HAP-1 (cell line): ENCODE results near the gene SOX15.
A peak's percentile ranks its signal among the peaks of the same experiment; 100 is the strongest.

Experiments
- DNase-seq, 2 experiments: peaks; one replicate each; pipeline ENCODE4 v3.0.0-alpha.2; 2016 to 2020; ENCODE audit warnings: low spot score in 2 of 2
- H3K27me3 ChIP-seq: fragments of 250-450 bp; sonication (Bioruptor Pico); 2 replicates; pipeline ENCODE4 v1.5.1; 2020; ENCODE audit warnings: low read depth, mild to moderate bottlenecking, moderate library complexity
- H3K36me3 ChIP-seq: fragments of 250-450 bp; sonication (Bioruptor Pico); replicated peaks from 2 replicates; pipeline ENCODE4 v1.5.1; 2020; ENCODE audit warnings: mild to moderate bottlenecking
- H3K4me1 ChIP-seq: fragments of 250-450 bp; sonication (Bioruptor Pico); 2 replicates; pipeline ENCODE4 v1.5.1; 2020; ENCODE audit warnings: mild to moderate bottlenecking
- H3K4me3 ChIP-seq: fragments of 250-450 bp; sonication (Bioruptor Pico); 2 replicates; pipeline ENCODE4 v1.5.1; 2020; ENCODE audit warnings: mild to moderate bottlenecking, moderate library complexity
- H3K9me3 ChIP-seq: fragments of 250-450 bp; sonication (Bioruptor Pico); 2 replicates; pipeline ENCODE4 v1.5.1; 2020; ENCODE audit warnings: mild to moderate bottlenecking, moderate library complexity
- in situ Hi-C: fragments of 300-500 bp; cut with MboI; formaldehyde crosslinking; loops from 3 replicates; pipeline ENCODE4 v1.14.3; 2020; ENCODE audit warnings: low sequenced_read_pairs, inconsistent platforms, mixed read lengths

SOX15 gene

DNA sequence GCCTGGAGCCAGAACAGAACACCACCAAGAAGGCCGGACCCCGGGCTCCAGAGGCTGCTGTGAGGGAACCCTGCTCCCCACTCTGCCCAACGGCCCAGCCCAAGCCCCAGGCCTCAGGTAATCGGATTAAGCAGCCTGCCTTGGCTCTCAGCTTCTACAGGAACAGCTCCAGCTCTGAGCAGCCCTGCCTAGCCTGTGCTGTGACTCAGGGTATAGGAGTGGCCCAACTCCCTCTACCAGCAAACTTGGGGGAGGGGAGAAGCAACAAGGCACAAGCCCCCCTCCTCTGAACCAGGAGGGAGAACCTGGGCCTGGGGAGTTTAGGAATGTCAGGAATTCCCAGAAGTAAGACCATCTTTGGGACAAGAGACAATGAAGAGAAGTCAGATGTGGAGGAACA is 849 bp upstream of the SOX15 start:
- H3K27me3 ChIP-seq, result no peaks in the 10 kb centered on the region
- peaks cover 84% of the 10 kb centered on the region for H3K36me3 ChIP-seq
- H3K9me3 ChIP-seq, result no peaks in the 10 kb centered on the region
- in situ Hi-C loops, result no loop called here
- no peak for DNase-seq
- H3K4me1 ChIP-seq, result no peaks in the 10 kb centered on the region
- no peak overlapping the region for H3K4me3 ChIP-seq

DNA sequence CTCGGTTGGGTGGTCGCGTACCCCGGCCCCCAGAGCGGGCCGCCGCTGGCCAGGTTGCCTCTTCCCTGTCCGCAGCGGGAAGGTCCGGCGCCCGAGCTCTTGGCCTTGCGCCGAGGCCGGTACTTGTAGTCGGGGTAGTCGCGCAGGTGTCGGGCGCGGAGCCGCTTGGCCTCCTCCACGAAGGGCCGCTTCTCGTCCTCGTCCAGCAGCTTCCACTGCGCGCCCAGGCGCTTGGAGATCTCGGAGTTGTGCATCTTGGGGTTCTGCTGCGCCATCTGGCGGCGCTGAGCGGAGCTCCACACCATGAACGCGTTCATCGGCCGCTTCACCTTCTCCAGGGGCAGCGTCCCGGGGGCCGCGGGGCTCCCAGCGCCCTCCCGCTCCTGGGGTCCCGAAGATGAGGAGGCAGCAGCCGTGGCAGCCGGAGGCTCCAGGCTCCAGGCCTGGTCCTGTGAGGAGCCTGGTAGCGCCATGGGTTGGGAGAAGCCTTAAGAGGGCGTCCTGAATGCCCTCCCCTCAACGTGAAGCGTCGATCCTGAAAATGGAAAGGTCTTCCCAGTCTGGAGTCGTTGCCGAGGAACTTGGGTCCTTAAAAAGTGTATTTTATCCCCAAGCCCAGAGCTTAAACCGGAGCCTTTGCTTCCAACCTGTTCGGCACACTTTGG is 558 bp downstream of the SOX15 start:
- no peak for DNase-seq
- in situ Hi-C loops, result no loop called here
- Histone ChIP-seq H3K4me3 (no peak overlapping the region), H3K36me3 (peaks cover 70% of the 10 kb centered on the region), H3K4me1 (peaks cover 6% of the 10 kb centered on the region), H3K9me3 (no peaks in the 10 kb centered on the region), H3K27me3 (no peaks in the 10 kb centered on the region)

DNA sequence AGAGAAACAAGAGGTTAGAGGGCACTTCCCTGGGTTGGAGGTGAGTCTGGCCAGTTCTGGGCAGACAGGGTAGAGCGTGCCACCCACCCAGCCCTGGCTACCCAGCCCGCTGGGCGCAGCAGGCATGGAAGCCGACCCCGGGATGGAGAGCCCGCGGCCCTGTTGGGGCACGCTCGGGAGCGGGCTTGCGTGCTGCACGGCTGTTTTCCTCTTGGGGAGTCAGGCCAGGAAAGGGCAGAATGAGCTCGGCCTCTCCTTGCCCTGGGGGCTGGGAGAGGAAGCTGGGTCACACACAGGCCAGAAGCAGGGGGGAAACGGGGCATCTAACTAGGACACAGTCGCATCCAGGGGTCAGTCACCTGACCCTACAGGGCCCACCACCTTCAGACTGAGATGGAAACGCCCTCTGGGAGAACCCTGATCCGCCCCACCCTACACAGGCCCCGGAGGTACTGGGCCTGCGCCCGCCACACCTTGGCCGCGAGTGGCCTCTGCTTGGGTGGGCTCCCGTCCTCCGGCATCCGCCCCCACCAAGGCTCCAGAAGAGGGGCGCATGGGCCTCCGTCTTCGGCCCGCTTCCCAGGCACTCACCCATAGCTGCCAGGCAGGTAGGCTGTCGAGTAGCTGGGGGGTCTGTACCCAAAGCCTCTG is 1.2 kb downstream of the SOX15 start:
- in situ Hi-C loops, result no loop called here
- Histone ChIP-seq H3K9me3 (no peaks in the 10 kb centered on the region), H3K4me1 (peaks cover 6% of the 10 kb centered on the region), H3K36me3 (peaks cover 63% of the 10 kb centered on the region), H3K4me3 (no peak overlapping the region), H3K27me3 (no peaks in the 10 kb centered on the region)
- DNase-seq, result no peak

DNA sequence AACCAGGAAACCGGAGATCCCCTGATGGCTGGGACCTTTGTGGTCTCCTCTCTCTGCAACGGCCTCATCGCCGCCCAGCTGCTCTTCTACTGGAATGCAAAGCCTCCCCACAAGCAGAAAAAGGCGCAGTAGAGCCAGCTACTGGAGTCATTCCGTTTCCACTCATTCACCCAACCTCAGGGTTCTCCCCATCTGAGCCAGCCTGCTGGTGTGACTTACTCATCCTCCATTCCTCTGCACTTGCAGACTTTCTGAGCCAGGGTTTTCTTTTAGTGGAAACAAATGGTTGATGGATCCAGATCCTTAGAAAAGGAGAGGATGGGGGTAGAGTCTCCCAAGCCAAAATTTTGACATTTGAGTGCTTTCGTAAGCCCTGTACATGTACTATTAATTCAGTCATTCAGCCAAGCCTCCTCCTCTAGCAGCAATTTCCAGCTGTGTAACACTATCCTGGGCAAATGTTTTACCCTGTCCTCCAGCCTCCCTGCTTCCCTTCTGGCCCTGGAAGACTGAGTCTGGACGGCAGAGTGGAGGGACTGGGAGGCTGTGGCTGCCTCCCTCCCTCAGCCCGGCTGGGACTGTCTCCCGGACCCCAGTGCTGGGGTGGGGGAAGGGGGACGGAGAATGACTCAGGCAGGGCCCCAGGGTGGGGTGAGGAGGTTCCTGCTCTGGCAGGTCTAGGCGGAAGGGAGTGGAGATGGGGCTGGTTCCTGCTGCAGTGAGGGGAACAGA is 2.3 kb downstream of the SOX15 start:
- peaks cover 14% of the 10 kb centered on the region for H3K4me1 ChIP-seq

DNA sequence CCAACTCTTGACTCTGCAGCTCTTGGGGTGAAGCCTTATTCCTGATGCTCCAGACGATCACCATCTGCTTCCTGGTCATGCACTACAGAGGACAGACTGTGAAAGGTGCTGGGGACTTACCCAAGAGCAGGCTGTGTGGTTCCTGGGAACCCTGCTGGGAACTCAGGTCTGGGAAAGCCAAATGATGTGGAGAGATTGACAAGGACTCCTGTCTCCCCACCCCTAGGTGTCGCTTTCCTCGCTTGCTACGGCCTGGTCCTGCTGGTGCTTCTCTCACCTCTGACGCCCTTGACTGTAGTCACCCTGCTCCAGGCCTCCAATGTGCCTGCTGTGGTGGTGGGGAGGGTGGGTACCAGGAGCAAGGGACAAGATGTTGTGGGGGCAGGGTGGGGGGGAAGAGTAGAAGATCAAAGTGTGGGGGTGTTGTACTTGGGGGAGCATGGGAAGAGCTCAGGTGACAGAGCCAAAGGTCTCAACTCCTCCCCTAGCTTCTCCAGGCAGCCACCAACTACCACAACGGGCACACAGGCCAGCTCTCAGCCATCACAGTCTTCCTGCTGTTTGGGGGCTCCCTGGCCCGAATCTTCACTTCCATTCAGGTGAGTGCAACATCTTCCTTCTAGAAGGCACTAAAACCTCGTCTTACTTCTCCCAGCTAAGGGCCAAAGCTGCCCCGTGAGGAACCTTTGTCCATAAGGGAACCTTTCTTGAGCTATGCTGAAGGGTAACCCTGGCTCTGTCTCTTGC is 3.0 kb downstream of the SOX15 start:
- H3K36me3 ChIP-seq, result peaks cover 49% of the 10 kb centered on the region

More for the DNA sequence above, 2.3 kb downstream of the SOX15 start:
- no peaks in the 10 kb centered on the region for H3K9me3 ChIP-seq
- peaks cover 56% of the 10 kb centered on the region for H3K36me3 ChIP-seq
- H3K27me3 ChIP-seq, result no peaks in the 10 kb centered on the region
- no peak for DNase-seq
- no peak overlapping the region for H3K4me3 ChIP-seq
- in situ Hi-C loops, result no loop called here

DNA sequence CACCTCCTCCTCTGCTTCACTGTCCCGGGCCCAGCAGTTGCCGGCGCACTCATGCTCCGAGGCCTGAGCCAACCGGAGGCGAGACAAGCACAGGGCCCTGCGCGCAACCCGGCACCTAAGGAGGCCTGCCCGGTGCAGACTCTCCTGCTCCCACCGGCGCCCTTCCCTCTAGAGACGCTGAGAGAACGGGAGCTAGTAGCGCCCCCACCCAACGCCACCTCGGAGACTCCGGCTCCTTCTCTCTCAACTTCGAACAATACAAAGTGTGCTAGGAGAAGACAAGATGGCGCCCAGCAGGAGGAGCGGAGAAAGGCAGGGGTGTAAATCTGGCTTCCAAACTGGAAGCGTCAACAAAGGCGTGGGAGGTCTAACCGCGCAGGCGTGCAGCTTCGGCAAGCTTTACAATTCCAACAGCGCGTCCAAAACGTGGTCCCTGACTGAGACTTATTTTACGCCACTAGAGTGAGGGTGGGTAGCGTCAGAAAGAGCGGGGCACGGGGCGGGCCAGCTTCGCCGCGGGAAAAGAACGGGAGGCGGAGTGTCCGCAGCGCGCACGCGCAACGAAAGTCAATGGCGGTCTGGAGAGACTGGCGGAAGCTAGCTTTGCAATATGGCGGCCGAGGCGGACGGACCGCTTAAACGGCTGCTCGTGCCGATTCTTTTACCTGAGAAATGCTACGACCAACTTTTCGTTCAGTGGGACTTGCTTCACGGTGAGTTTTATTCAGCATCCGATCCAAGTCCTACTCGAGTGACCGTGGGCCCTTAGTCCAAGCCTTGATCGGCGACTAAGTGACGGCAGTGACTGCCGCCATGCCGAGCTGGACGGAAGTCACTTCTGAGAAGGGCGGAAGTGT is 6.4 kb downstream of the SOX15 start, which contains the start of gene MPDU1:
Gene MPDU1 (plus strand): TSS at position 600 of the 857 bp plus-strand sequence. CDS start 11 bp downstream, at position 611.
- in situ Hi-C loops, result no loop called here
- H3K36me3 ChIP-seq, result peaks cover 28% of the 10 kb centered on the region
- no peaks in the 10 kb centered on the region for H3K9me3 ChIP-seq
- no peaks in the 10 kb centered on the region for H3K27me3 ChIP-seq
- H3K4me3 ChIP-seq, result peak within 1 kb of the TSS; percentile 91
- H3K4me1 ChIP-seq, result peaks cover 21% of the 10 kb centered on the region
- peak; percentile 98 for DNase-seq

More for the DNA sequence above, 3.0 kb downstream of the SOX15 start:
- peak in 1 of 2 experiments; percentile 57 for DNase-seq
- H3K4me3 ChIP-seq, result no peak overlapping the region
- in situ Hi-C loops, result no loop called here
- no peaks in the 10 kb centered on the region for H3K27me3 ChIP-seq
- no peaks in the 10 kb centered on the region for H3K9me3 ChIP-seq
- H3K4me1 ChIP-seq, result peaks cover 21% of the 10 kb centered on the region

DNA sequence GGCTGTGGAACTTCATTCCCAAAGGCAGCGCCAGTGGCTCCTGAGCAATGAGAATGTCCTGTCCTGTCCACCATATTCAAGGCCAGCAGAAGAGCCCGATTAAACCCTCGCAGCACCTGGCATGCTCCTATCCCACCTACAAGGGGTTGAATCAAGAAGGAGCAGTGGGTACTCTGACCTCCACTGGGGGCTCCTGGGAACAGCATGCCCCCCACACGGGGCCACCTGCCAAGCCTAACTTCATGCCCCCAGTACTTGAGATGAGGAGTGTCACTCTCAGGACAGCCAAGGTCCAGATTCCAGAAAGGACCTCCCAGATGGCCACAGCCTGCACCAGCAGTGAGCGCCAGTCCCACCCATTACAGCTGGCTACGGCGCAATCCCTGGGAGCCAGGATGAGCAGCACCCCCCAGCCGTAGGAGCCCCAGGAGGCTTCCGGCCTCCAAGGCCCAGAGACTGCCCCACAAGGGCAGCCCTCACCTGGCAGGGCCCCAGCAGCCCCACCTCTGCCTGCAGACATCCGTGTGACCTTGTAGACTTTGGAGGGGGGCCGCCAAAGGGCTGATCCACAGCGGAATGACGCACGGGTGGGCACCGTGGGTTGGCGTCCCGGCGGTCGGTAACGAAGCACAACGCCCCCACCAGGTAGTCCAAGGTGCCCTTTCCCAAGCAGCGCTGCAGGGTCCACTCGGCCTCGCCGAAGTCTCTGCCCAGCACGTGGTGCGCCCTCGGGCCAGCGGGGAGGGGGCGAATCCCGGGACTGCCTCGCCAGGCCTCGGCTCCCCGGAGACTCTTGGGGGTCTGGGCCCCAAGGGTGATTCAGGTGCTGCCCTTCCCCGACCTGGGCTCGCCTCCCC is 7.3 kb downstream of the SOX15 start:
- H3K9me3 ChIP-seq, result no peaks in the 10 kb centered on the region
- no peak for DNase-seq
- no peaks in the 10 kb centered on the region for H3K27me3 ChIP-seq
- H3K4me3 ChIP-seq, result peak overlapping the region; percentile 91
- in situ Hi-C loops, result no loop called here
- peaks cover 21% of the 10 kb centered on the region for H3K4me1 ChIP-seq
- H3K36me3 ChIP-seq, result peaks cover 31% of the 10 kb centered on the region

DNA sequence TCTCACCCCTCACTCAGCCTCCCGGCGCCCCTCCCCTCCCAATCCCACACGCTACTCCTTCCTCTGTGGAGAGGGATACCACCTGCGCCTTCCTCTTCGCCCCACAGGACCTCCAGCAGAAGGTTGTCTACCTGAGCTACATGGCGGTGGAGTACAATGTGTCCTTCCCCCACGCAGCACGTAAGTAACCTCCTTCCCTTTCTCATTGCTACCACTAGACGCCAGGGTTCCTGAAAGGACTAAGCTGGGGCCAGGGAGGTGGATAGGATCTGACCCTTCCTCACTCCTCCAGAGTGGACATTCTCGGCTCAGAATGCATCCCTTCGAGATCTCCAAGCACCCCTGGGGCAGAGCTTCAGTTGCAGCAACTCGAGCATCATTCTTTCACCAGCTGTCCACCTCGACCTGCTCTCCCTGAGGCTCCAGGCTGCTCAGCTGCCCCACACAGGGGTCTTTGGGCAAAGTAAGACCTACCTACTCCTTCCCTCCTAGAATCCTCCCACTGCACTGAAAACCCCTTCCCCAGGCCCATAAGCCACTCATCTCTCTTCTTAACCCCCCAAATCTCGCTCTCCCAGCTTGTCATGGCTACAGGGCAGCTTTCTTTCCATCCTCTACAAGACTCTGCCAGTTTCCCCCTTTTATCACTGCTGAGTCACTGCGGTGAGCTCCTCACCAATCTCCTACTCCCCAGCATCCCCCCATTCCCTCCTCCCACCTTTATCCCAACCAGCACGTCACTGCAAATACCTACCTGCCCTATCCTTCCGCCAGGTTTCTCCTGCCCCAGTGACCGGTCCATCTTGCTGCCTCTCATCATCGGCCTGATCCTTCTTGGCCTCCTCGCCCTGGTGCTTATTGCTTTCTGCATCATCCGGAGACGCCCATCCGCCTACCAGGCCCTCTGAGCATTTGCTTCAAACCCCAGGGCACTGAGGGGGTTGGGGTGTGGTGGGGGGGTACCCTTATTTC is 9.0 kb downstream of the SOX15 start:
- no peak for DNase-seq
- H3K27me3 ChIP-seq, result no peaks in the 10 kb centered on the region
- in situ Hi-C loops, result no loop called here

DNA sequence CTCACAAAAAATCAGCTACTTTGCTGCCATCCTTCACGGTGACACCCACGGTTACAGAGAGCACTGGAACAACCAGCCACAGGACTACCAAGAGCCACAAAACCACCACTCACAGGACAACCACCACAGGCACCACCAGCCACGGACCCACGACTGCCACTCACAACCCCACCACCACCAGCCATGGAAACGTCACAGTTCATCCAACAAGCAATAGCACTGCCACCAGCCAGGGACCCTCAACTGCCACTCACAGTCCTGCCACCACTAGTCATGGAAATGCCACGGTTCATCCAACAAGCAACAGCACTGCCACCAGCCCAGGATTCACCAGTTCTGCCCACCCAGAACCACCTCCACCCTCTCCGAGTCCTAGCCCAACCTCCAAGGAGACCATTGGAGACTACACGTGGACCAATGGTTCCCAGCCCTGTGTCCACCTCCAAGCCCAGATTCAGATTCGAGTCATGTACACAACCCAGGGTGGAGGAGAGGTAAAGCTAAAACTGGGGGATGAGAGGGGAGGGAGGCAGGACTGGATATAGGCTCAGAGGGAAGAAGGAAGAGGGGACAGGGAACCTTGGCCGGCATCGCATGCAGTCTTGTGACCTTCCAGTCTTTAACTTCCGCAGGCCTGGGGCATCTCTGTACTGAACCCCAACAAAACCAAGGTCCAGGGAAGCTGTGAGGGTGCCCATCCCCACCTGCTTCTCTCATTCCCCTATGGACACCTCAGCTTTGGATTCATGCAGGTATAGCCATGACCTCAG is 9.9 kb downstream of the SOX15 start:
- in situ Hi-C loops, result no loop called here
- Histone ChIP-seq H3K4me1 (peaks cover 25% of the 10 kb centered on the region), H3K36me3 (peaks cover 46% of the 10 kb centered on the region), H3K9me3 (no peaks in the 10 kb centered on the region), H3K27me3 (no peaks in the 10 kb centered on the region), H3K4me3 (no peak overlapping the region)
- peak in 1 of 2 experiments; percentile 60 for DNase-seq

More for the DNA sequence above, 9.0 kb downstream of the SOX15 start:
- Histone ChIP-seq H3K4me1 (peaks cover 21% of the 10 kb centered on the region), H3K36me3 (peaks cover 38% of the 10 kb centered on the region), H3K9me3 (no peaks in the 10 kb centered on the region), H3K4me3 (no peak overlapping the region)

DNA sequence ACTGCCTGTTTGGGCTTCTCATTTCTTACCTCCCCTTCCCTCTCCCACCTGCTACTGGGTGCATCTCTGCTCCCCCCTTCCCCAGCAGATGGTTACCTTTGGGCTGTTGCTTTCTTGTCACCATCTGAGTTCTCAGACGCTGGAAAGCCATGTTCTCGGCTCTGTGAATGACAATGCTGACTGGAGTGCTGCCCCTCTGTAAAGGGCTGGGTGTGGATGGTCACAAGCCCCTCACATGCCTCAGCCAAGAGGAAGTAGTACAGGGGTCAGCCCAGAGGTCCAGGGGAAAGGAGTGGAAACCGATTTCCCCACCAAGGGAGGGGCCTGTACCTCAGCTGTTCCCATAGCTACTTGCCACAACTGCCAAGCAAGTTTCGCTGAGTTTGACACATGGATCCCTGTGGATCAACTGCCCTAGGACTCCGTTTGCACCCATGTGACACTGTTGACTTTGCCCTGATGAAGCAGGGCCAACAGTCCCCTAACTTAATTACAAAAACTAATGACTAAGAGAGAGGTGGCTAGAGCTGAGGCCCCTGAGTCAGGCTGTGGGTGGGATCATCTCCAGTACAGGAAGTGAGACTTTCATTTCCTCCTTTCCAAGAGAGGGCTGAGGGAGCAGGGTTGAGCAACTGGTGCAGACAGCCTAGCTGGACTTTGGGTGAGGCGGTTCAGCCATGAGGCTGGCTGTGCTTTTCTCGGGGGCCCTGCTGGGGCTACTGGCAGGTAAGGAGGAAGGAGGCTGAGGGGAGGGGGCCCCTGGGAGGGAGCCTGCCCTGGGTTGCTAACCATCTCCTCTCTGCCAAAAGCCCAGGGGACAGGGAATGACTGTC is 10.7 kb downstream of the SOX15 start, which contains the start of gene CD68:
Gene CD68 (plus strand): TSS at position 638 of the 833 bp plus-strand sequence. CDS start 40 bp downstream, at position 678.
- H3K4me1 ChIP-seq, result peaks cover 27% of the 10 kb centered on the region
- H3K27me3 ChIP-seq, result no peaks in the 10 kb centered on the region
- H3K36me3 ChIP-seq, result peaks cover 54% of the 10 kb centered on the region
- no peaks in the 10 kb centered on the region for H3K9me3 ChIP-seq
- peak; percentile 63 to 70 for DNase-seq
- no peak within 1 kb of the TSS for H3K4me3 ChIP-seq
- in situ Hi-C loops, result no loop called here
